MM.1S (cell line): ENCODE results near the gene HSPE1.

ENCODE experiments used
- DNase-seq: peaks from one replicate; pipeline ENCODE4 v3.0.0-alpha.2; 2015
- H2AFZ ChIP-seq: fragments of 300-600 bp; sonication (generic); 2 replicates; pipeline ENCODE4 v1.6.0; 2016; ENCODE audit warnings: antibody characterized with exemption, low read length
- H3F3A ChIP-seq: fragments of 300-600 bp; sonication (generic); 2 replicates; pipeline ENCODE4 v1.6.1; 2016; ENCODE audit warnings: mild to moderate bottlenecking, antibody characterized with exemption, low read length, moderate library complexity, mixed read lengths; ENCODE audit not compliant: insufficient read depth
- H3K27ac ChIP-seq: fragments of 300-600 bp; sonication (generic); 2 replicates; pipeline ENCODE4 v1.5.1; 2016; ENCODE audit warnings: mild to moderate bottlenecking, low read length
- H3K27me3 ChIP-seq: fragments of 300-600 bp; sonication (generic); replicated peaks from 2 replicates; pipeline ENCODE4 v1.6.0; 2016; ENCODE audit warnings: low read length; ENCODE audit not compliant: insufficient read depth
- H3K36me3 ChIP-seq: fragments of 300-600 bp; sonication (generic); replicated peaks from 2 replicates; pipeline ENCODE4 v1.6.1; 2016; ENCODE audit warnings: mild to moderate bottlenecking, low read length, mixed read lengths; ENCODE audit not compliant: insufficient read depth
- H3K4me1 ChIP-seq: fragments of 300-600 bp; sonication (generic); 2 replicates; pipeline ENCODE4 v1.6.1; 2016; ENCODE audit warnings: low read length, mixed read lengths
- H3K4me2 ChIP-seq: fragments of 300-600 bp; sonication (generic); 2 replicates; pipeline ENCODE4 v1.6.0; 2016; ENCODE audit warnings: low read depth, low read length
- H3K4me3 ChIP-seq: fragments of 300-600 bp; sonication (generic); 2 replicates; pipeline ENCODE4 v1.5.1; 2016; ENCODE audit warnings: low read length, mixed read lengths
- H3K79me2 ChIP-seq: fragments of 300-600 bp; sonication (generic); 2 replicates; pipeline ENCODE4 v1.6.1; 2016; ENCODE audit warnings: mixed run types, low read length, mixed read lengths
- H3K9ac ChIP-seq: fragments of 300-600 bp; sonication (generic); 2 replicates; pipeline ENCODE4 v1.6.1; 2016; ENCODE audit warnings: low read length, mixed read lengths
- H3K9me2 ChIP-seq: fragments of 300-600 bp; sonication (generic); replicated peaks from 2 replicates; pipeline ENCODE4 v1.6.1; 2016; ENCODE audit warnings: mild to moderate bottlenecking, low read length, mixed read lengths; ENCODE audit not compliant: insufficient read depth
- H3K9me3 ChIP-seq: fragments of 300-600 bp; sonication (generic); replicated peaks from 2 replicates; pipeline ENCODE4 v1.6.1; 2016; ENCODE audit warnings: mild to moderate bottlenecking, low read length, mixed read lengths; ENCODE audit not compliant: insufficient read depth
- H4K20me1 ChIP-seq: fragments of 300-600 bp; sonication (generic); 2 replicates; pipeline ENCODE4 v1.6.1; 2016; ENCODE audit warnings: mild to moderate bottlenecking, low read length, moderate library complexity, mixed read lengths; ENCODE audit not compliant: insufficient read depth
- EZH2 ChIP-seq: fragments of 300-600 bp; sonication (generic); optimal IDR thresholded peaks from 2 replicates; pipeline ENCODE3; 2017; ENCODE audit warnings: low read depth, mild to moderate bottlenecking, antibody characterized with exemption, low read length, mixed read lengths
- EZH2phosphoT487 ChIP-seq: fragments of 300-600 bp; sonication (generic); IDR thresholded peaks from 2 replicates; pipeline ENCODE4 v1.6.1; 2018; ENCODE audit warnings: antibody characterized with exemption, low read length
- TF ChIP-seq, protein P1 (sequence below): fragments of 300-600 bp; sonication (generic); IDR thresholded peaks from 2 replicates; pipeline ENCODE4 v1.5.1; 2016; ENCODE audit warnings: antibody characterized with exemption, low read length, mixed read lengths

The HSPE1 gene

DNA sequence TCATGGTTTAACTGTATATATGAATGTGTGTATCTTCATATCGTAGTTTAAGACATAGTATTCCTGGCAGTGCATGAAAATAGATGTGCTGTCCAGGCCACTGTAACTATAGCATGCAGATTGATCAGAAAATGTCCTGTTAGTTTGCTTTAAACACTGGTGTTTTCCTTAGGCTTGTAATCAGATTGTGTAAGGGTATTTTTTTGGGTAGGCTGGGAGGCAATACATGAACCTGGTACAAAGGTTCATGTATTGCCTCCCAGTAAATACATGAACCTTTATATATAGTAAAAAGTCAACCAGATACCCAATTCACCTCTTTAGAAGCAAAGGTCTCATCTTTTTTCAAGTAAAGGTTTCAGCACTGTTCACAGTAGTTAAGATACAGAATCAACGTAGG is 45.3 kb upstream of the HSPE1 start:
- Histone ChIP-seq H3K9me2 (no peaks in the 10 kb centered on the region), H3K9me3 (no peaks in the 10 kb centered on the region), H3K4me3 (peak overlapping the region; percentile 87), H3K36me3 (no peaks in the 10 kb centered on the region), H3K4me2 (peak overlapping the region; percentile 81), H2AFZ (no peak overlapping the region), H3K9ac (no peak overlapping the region), H3K4me1 (peaks cover 11% of the 10 kb centered on the region; the same call in 1 of the 2 replicates), H3K27me3 (no peaks in the 10 kb centered on the region), H3F3A (0 out of 2 replicates have a peak, but pooled peaks cover 12% of the 10 kb centered on the region), H4K20me1 (no peaks in the 10 kb centered on the region), H3K27ac (no peak overlapping the region), H3K79me2 (peaks cover 61% of the 10 kb centered on the region)
- DNase-seq: no peak
- TF ChIP-seq, protein P1, sequence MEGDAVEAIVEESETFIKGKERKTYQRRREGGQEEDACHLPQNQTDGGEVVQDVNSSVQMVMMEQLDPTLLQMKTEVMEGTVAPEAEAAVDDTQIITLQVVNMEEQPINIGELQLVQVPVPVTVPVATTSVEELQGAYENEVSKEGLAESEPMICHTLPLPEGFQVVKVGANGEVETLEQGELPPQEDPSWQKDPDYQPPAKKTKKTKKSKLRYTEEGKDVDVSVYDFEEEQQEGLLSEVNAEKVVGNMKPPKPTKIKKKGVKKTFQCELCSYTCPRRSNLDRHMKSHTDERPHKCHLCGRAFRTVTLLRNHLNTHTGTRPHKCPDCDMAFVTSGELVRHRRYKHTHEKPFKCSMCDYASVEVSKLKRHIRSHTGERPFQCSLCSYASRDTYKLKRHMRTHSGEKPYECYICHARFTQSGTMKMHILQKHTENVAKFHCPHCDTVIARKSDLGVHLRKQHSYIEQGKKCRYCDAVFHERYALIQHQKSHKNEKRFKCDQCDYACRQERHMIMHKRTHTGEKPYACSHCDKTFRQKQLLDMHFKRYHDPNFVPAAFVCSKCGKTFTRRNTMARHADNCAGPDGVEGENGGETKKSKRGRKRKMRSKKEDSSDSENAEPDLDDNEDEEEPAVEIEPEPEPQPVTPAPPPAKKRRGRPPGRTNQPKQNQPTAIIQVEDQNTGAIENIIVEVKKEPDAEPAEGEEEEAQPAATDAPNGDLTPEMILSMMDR: no peak
- no peak for TF ChIP-seq EZH2phosphoT487
- TF ChIP-seq EZH2: no peak

DNA sequence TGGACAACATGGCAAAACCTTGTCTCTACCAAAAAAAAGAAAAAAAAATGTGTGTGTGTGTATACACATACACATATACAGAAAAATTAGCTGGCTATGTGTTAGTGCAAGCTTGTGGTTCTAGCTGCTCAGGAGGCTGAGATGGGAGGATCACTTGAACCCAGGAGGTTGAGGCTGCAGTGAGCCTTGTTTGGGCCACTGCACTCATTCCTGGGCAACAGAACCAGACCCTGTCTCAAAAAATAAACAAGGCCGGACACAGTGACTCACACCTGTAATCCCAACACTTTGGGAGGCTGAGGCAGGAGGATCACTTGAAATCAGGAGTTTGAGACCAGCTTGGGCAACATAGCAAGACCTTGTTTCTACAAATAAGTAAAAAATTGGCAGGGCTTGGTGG is 44.8 kb upstream of the HSPE1 start:
- no peaks in the 10 kb centered on the region for H3K9me3 ChIP-seq
- H3K9me2 ChIP-seq: no peaks in the 10 kb centered on the region
- no peak overlapping the region for H3K9ac ChIP-seq
- H3K4me3 ChIP-seq: no peak overlapping the region
- H2AFZ ChIP-seq: no peak overlapping the region
- no peak for DNase-seq
- peaks cover 11% of the 10 kb centered on the region; the same call in 1 of the 2 replicates for H3K4me1 ChIP-seq
- no peaks in the 10 kb centered on the region; the same call in 1 of the 2 replicates for H3K36me3 ChIP-seq
- H3K27me3 ChIP-seq: no peaks in the 10 kb centered on the region
- no peak overlapping the region for H3K27ac ChIP-seq
- 0 out of 2 replicates have a peak, but pooled peaks cover 12% of the 10 kb centered on the region for H3F3A ChIP-seq
- H3K4me2 ChIP-seq: no peak overlapping the region
- TF ChIP-seq EZH2 (no peak), EZH2phosphoT487 (no peak)
- TF ChIP-seq, protein P1: no peak
- H4K20me1 ChIP-seq: no peaks in the 10 kb centered on the region
- H3K79me2 ChIP-seq: peaks cover 62% of the 10 kb centered on the region

DNA sequence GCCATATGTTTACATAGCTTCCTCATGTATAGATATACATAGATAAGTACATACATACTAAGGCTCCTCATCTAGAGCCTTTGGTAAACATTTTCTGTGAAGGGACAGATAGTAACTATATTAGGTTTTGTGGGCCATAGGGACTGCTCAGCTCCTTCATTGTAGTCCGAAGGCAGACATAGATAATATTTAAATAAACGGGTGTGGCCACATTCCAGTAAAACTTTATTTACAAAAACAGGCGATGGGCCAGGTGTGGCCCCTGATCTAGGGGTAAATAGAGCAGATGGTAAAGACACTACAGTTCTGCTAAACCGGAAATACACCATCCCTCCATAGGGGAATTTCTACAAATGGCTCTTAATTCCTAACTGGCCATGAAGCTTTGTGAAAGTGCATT is 39.5 kb upstream of the HSPE1 start:
- Histone ChIP-seq H3F3A (no peaks in the 10 kb centered on the region), H3K36me3 (peaks cover 3% of the 10 kb centered on the region; the same call in 1 of the 2 replicates), H3K4me1 (no peaks in the 10 kb centered on the region), H3K27ac (no peak overlapping the region), H3K27me3 (no peaks in the 10 kb centered on the region), H3K4me3 (no peak overlapping the region), H2AFZ (no peak overlapping the region), H3K79me2 (peaks cover 55% of the 10 kb centered on the region), H3K4me2 (no peak overlapping the region), H3K9me3 (no peaks in the 10 kb centered on the region), H3K9me2 (no peaks in the 10 kb centered on the region), H3K9ac (no peak overlapping the region), H4K20me1 (no peaks in the 10 kb centered on the region)
- DNase-seq: no peak
- TF ChIP-seq, protein P1: no peak
- no peak for TF ChIP-seq EZH2phosphoT487
- no peak for TF ChIP-seq EZH2
